ENCODE measurements around the gene MTMR12.

Gene MTMR12

GRCh38 chr5:32308946-32309345, 3.8 kb downstream of the MTMR12 start:
- no peak for DNase-seq (ENCODE audit: insufficient read length, low spot score)
- TF ChIP-seq CTCF (IDR thresholded peaks at IDR 0.05; ENCODE audit: insufficient read depth, missing control alignments), result no peak

GRCh38 chr5:32307769-32308194, 5.0 kb downstream of the MTMR12 start:
- DNase-seq (ENCODE audit: insufficient read length, low spot score) (no peak), FAIRE-seq (no peak)
- no peak for TF ChIP-seq CTCF (IDR thresholded peaks at IDR 0.05; ENCODE audit: insufficient read depth, missing control alignments)

More at GRCh38 chr5:32308946-32309345, 3.8 kb downstream of the MTMR12 start:
- FAIRE-seq, result no peak

GRCh38 chr5:32304622-32305021, 8.1 kb downstream of the MTMR12 start:
- no peak for TF ChIP-seq CTCF (IDR thresholded peaks at IDR 0.05; ENCODE audit: insufficient read depth, missing control alignments)
- no peak for FAIRE-seq
- DNase-seq (ENCODE audit: insufficient read length, low spot score), result no peak

- no peak for FAIRE-seq
- no peak for DNase-seq (ENCODE audit: insufficient read length, low spot score)
- TF ChIP-seq CTCF (IDR thresholded peaks at IDR 0.05; ENCODE audit: insufficient read depth, missing control alignments), result no peak
Observed at GRCh38 chr5:32303755-32304120, 9.0 kb downstream of the MTMR12 start.

GRCh38 chr5:32302835-32303754, 9.6 kb downstream of the MTMR12 start:
- no peak for TF ChIP-seq CTCF (IDR thresholded peaks at IDR 0.05; ENCODE audit: insufficient read depth, missing control alignments)

GRCh38 chr5:32301891-32302290, 10.8 kb downstream of the MTMR12 start:
- TF ChIP-seq CTCF (IDR thresholded peaks at IDR 0.05; ENCODE audit: insufficient read depth, missing control alignments), result no peak
- DNase-seq (ENCODE audit: insufficient read length, low spot score) (no peak), FAIRE-seq (no peak)

More at GRCh38 chr5:32302835-32303754, 9.6 kb downstream of the MTMR12 start:
- FAIRE-seq (no peak), DNase-seq (ENCODE audit: insufficient read length, low spot score) (no peak)

- no peak for TF ChIP-seq CTCF (IDR thresholded peaks at IDR 0.05; ENCODE audit: insufficient read depth, missing control alignments)
- FAIRE-seq (no peak), DNase-seq (ENCODE audit: insufficient read length, low spot score) (no peak)
Observed at GRCh38 chr5:32299059-32299677, 13.6 kb downstream of the MTMR12 start.

Measured in D721Med (cell line).